Breast epithelium (tissue), 3 donors: Measurements from ENCODE around the gene GALNT10.

Source experiments
- POLR2A ChIP-seq: fragments of 450-650 bp; IDR thresholded peaks from one replicate; pipeline ENCODE4 v1.6.1; 2016; ENCODE audit warnings: antibody characterized with exemption, mild to moderate bottlenecking, moderate library complexity
- POLR2AphosphoS5 ChIP-seq, 3 donors: sonication (generic); formaldehyde crosslinking; IDR thresholded peaks; one replicate each; pipeline ENCODE4 v1.6.1; 2017; ENCODE audit warnings: antibody characterized with exemption in 3 of 3
- TF ChIP-seq, protein P1 (sequence below), 3 donors: fragments of 450-650 bp; IDR thresholded peaks; one replicate each; pipeline ENCODE4 v1.5.1; 2016 to 2017; ENCODE audit warnings: antibody characterized with exemption in 3 of 3, mild to moderate bottlenecking in 3 of 3, moderate library complexity in 3 of 3

DNA sequence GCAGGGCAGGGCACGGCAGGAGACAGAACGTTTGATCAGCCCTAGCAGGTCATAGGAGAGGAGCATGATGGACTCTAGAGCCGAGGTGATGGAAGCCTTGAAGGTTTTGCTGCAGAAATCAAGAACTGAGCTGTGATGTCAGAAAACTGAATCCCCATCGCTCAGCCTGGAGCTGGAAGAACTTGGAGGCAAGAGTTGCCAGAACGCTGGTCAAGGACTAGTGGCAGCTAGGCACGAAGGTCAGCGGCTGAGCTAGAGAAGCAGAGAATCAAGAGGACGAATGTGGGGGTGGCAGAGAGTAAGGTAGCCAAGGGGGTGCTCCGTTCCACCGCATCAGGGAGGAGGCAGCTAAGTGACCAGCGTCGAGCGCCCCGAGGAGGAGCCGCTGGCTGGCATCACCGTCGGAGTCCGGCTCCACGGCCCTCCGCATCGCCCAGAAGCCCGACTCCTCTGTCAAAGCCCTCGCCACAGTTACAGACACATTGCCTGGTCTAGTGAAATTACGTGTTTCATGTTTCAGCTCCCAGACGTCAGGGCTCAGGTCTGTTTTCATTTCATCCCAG is 1.2 kb upstream of the GALNT10 start:
- TF ChIP-seq POLR2AphosphoS5 (IDR thresholded peaks at IDR 0.05) (no peak), POLR2A (no peak)
- TF ChIP-seq, protein P1, sequence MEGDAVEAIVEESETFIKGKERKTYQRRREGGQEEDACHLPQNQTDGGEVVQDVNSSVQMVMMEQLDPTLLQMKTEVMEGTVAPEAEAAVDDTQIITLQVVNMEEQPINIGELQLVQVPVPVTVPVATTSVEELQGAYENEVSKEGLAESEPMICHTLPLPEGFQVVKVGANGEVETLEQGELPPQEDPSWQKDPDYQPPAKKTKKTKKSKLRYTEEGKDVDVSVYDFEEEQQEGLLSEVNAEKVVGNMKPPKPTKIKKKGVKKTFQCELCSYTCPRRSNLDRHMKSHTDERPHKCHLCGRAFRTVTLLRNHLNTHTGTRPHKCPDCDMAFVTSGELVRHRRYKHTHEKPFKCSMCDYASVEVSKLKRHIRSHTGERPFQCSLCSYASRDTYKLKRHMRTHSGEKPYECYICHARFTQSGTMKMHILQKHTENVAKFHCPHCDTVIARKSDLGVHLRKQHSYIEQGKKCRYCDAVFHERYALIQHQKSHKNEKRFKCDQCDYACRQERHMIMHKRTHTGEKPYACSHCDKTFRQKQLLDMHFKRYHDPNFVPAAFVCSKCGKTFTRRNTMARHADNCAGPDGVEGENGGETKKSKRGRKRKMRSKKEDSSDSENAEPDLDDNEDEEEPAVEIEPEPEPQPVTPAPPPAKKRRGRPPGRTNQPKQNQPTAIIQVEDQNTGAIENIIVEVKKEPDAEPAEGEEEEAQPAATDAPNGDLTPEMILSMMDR (IDR thresholded peaks at IDR 0.05): no peak
